HepG2 (cell line): ENCODE measurements around the gene TCF23. TPM values are rescaled to one million over a fixed set of nuclear protein-coding genes. Genes with fewer than 3 reads are reported as not detected.

ENCODE experiments used
- AKAP8 ChIP-seq: sonication (generic); formaldehyde crosslinking; IDR thresholded peaks from 2 replicates; pipeline ENCODE4 v1.5.1; 2020; ENCODE audit warnings: mild to moderate bottlenecking, missing genetic modification reagents
- CBFB ChIP-seq: sonication (generic); formaldehyde crosslinking; IDR thresholded peaks from 2 replicates; pipeline ENCODE4 v1.4.0; 2020; ENCODE audit warnings: missing genetic modification reagents
- HOXA5 ChIP-seq: sonication (generic); formaldehyde crosslinking; IDR thresholded peaks from 2 replicates; pipeline ENCODE4 v1.4.0; 2020; ENCODE audit warnings: missing genetic modification reagents
- HOXA9 ChIP-seq: sonication (generic); formaldehyde crosslinking; IDR thresholded peaks from 2 replicates; pipeline ENCODE4 v1.8.1; 2022; ENCODE audit warnings: missing genetic modification reagents, mild to moderate bottlenecking, moderate library complexity, borderline replicate concordance
- MXD4 ChIP-seq: IDR thresholded peaks from 2 replicates; pipeline ENCODE4 v1.6.1; 2016; ENCODE audit warnings: mild to moderate bottlenecking, missing biosample characterization, missing genetic modification reagents
- MXI1 ChIP-seq: IDR thresholded peaks from 3 replicates; pipeline ENCODE4 v1.6.1; 2012; ENCODE audit warnings: low read depth, low read length, inconsistent platforms, borderline replicate concordance
- NRL ChIP-seq: sonication (generic); formaldehyde crosslinking; IDR thresholded peaks from 2 replicates; pipeline ENCODE4 v1.5.0; 2020; ENCODE audit warnings: missing genetic modification reagents, mild to moderate bottlenecking, moderate library complexity, borderline replicate concordance
- ZNF101 ChIP-seq: sonication (generic); formaldehyde crosslinking; IDR thresholded peaks from 2 replicates; pipeline ENCODE4 v1.4.0; 2020; ENCODE audit warnings: mild to moderate bottlenecking, low read depth, missing genetic modification reagents, borderline replicate concordance
- ZNF547 ChIP-seq: sonication (generic); formaldehyde crosslinking; IDR thresholded peaks from 2 replicates; pipeline ENCODE4 v1.5.1; 2020; ENCODE audit warnings: mild to moderate bottlenecking, missing genetic modification reagents
- ZNF589 ChIP-seq: sonication (generic); formaldehyde crosslinking; conservative IDR thresholded peaks from 2 replicates; pipeline ENCODE4 v1.8.0; 2022; ENCODE audit warnings: mild to moderate bottlenecking, moderate library complexity, missing genetic modification reagents
- ZNF7 ChIP-seq: IDR thresholded peaks from 2 replicates; pipeline ENCODE4 v1.6.1; 2016; ENCODE audit warnings: missing biosample characterization, missing genetic modification reagents
- ZNF703 ChIP-seq: sonication (generic); formaldehyde crosslinking; IDR thresholded peaks from 2 replicates; pipeline ENCODE4 v1.5.1; 2020; ENCODE audit warnings: missing genetic modification reagents, mild to moderate bottlenecking, moderate library complexity, borderline replicate concordance
- ZSCAN20 ChIP-seq: sonication (generic); formaldehyde crosslinking; IDR thresholded peaks from 2 replicates; pipeline ENCODE4 v1.4.0; 2020; ENCODE audit warnings: missing genetic modification reagents, mild to moderate bottlenecking, borderline replicate concordance
- polyA plus RNA-seq, 8 experiments: library from polyadenylated mRNA; depleted of rRNA in 3 of 8; stranded (reverse) in 7 of 8; unstranded in 1 of 8; fragments of >200 nt; fragmentation: Illumina TruSeq in 4 of 8; extraction: Trizol in 4 of 8; gene quantifications; 2 replicates each; pipeline versions ENCODE4 v1.2.1 to v1.2.3, GENCODE V29; 2011 to 2016; ENCODE audit warnings: low read depth in 4 of 8, missing spikeins in 1 of 8, mixed read lengths in 1 of 8; ENCODE audit not compliant: insufficient read depth in 1 of 8
- total RNA-seq, 5 experiments: library from RNA; depleted of rRNA; stranded (reverse); fragments of >200 nt; fragmentation: Illumina TruSeq; extraction: Trizol; gene quantifications; 2 replicates each; pipeline ENCODE4 v1.2.3, GENCODE V29; 2016; ENCODE audit warnings: low read depth in 1 of 5
- TF ChIP-seq, protein P1 (sequence below): sonication (generic); formaldehyde crosslinking; IDR thresholded peaks from 2 replicates; pipeline ENCODE4 v1.5.1; 2020; ENCODE audit warnings: mild to moderate bottlenecking, missing genetic modification reagents
- TF ChIP-seq, protein P2 (sequence below): sonication (generic); IDR thresholded peaks from 2 replicates; pipeline ENCODE4 v1.6.1; 2016; ENCODE audit warnings: low read depth, borderline replicate concordance
- TF ChIP-seq, protein P3 (sequence below): sonication (generic); formaldehyde crosslinking; conservative IDR thresholded peaks from 2 replicates; pipeline ENCODE4 v1.8.0; 2022; ENCODE audit warnings: mild to moderate bottlenecking, moderate library complexity, missing genetic modification reagents
- TF ChIP-seq, protein P4 (sequence below), 2 experiments: sonication (generic) in 1 of 2; formaldehyde crosslinking in 1 of 2; IDR thresholded peaks; 2 replicates each; pipeline versions ENCODE4 v1.6.1 to v1.9.0; 2014 to 2022; ENCODE audit warnings: antibody characterized with exemption in 1 of 2, borderline replicate concordance in 1 of 2, inconsistent platforms in 1 of 2, low read depth in 1 of 2, missing genetic modification reagents in 1 of 2

TCF23 gene
- total and polyA plus RNA-seq, 2 of the 13 experiments (the other 11 are each of a cell fraction or from before 2014, with no cell fraction given): 0.02 to 1.4 TPM

DNA sequence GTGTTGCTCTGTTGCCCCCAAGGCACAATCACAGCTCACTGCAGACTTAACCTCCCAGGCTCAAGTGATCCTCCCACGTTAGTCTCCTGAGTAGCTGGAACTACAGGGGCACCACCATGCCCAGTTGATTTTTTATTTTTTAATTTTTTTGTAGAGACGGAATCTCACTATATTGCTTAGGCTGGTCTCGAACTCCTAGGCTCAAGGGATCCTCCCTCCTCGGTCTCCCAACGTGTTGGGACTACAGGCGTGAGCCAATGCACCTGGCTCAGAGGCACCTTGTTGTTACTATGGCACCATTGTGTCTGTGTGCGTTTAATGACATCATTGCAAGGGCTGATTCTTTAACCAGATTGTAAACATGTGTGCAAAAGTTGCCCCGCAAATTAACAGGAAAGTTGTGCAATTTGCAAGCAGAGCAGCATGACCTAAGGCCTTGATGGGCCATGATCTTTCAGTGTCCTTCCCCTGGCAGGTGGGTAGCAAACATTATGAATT, 22.6 kb downstream of the TCF23 start (continued):
- TF ChIP-seq, protein P1, sequence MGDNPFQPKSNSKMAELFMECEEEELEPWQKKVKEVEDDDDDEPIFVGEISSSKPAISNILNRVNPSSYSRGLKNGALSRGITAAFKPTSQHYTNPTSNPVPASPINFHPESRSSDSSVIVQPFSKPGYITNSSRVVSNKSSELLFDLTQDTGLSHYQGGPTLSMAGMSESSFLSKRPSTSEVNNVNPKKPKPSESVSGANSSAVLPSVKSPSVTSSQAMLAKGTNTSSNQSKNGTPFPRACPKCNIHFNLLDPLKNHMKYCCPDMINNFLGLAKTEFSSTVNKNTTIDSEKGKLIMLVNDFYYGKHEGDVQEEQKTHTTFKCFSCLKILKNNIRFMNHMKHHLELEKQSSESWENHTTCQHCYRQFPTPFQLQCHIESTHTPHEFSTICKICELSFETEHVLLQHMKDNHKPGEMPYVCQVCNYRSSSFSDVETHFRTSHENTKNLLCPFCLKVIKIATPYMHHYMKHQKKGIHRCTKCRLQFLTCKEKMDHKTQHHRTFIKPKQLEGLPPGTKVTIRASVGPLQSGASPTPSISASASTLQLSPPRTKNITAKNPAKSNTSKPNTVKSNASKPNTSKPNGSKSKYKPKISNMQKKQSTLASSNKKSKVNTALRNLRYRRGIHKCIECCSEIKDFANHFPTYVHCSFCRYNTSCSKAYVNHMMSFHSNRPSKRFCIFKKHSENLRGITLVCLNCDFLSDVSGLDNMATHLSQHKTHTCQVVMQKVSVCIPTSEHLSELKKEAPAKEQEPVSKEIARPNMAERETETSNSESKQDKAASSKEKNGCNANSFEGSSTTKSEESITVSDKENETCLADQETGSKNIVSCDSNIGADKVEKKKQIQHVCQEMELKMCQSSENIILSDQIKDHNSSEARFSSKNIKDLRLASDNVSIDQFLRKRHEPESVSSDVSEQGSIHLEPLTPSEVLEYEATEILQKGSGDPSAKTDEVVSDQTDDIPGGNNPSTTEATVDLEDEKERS (CRISPR knock-in tag): no peak; the same call in 1 of the 2 replicates
- TF ChIP-seq MXI1 (peak; percentile 89; the same call in 2 of the 3 replicates), CBFB (peak; percentile 56; the same call in 1 of the 2 replicates), ZNF547 (CRISPR knock-in tag) (peak; percentile 46; the same call in 1 of the 2 replicates), ZNF7 (CRISPR knock-in tag) (no peak; the same call in 1 of the 2 replicates), ZNF703 (CRISPR knock-in tag) (no peak), HOXA9 (no peak), ZNF589 (CRISPR knock-in tag) (0 out of 2 replicates have a peak, but pooled peaks have one; percentile 48), NRL (CRISPR knock-in tag) (no peak), AKAP8 (peak; percentile 53; the same call in 1 of the 2 replicates), ZNF101 (CRISPR knock-in tag) (no peak), MXD4 (CRISPR knock-in tag) (peak; percentile 74), HOXA5 (peak; percentile 95), ZSCAN20 (0 out of 2 replicates have a peak, but pooled peaks have one; percentile 82)
- TF ChIP-seq, protein P2, sequence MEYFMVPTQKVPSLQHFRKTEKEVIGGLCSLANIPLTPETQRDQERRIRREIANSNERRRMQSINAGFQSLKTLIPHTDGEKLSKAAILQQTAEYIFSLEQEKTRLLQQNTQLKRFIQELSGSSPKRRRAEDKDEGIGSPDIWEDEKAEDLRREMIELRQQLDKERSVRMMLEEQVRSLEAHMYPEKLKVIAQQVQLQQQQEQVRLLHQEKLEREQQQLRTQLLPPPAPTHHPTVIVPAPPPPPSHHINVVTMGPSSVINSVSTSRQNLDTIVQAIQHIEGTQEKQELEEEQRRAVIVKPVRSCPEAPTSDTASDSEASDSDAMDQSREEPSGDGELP: peak; percentile 80; the same call in 1 of the 2 replicates
- TF ChIP-seq, protein P3, sequence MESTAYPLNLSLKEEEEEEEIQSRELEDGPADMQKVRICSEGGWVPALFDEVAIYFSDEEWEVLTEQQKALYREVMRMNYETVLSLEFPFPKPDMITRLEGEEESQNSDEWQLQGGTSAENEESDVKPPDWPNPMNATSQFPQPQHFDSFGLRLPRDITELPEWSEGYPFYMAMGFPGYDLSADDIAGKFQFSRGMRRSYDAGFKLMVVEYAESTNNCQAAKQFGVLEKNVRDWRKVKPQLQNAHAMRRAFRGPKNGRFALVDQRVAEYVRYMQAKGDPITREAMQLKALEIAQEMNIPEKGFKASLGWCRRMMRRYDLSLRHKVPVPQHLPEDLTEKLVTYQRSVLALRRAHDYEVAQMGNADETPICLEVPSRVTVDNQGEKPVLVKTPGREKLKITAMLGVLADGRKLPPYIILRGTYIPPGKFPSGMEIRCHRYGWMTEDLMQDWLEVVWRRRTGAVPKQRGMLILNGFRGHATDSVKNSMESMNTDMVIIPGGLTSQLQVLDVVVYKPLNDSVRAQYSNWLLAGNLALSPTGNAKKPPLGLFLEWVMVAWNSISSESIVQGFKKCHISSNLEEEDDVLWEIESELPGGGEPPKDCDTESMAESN (CRISPR knock-in tag): no peak
- TF ChIP-seq, protein P4, sequence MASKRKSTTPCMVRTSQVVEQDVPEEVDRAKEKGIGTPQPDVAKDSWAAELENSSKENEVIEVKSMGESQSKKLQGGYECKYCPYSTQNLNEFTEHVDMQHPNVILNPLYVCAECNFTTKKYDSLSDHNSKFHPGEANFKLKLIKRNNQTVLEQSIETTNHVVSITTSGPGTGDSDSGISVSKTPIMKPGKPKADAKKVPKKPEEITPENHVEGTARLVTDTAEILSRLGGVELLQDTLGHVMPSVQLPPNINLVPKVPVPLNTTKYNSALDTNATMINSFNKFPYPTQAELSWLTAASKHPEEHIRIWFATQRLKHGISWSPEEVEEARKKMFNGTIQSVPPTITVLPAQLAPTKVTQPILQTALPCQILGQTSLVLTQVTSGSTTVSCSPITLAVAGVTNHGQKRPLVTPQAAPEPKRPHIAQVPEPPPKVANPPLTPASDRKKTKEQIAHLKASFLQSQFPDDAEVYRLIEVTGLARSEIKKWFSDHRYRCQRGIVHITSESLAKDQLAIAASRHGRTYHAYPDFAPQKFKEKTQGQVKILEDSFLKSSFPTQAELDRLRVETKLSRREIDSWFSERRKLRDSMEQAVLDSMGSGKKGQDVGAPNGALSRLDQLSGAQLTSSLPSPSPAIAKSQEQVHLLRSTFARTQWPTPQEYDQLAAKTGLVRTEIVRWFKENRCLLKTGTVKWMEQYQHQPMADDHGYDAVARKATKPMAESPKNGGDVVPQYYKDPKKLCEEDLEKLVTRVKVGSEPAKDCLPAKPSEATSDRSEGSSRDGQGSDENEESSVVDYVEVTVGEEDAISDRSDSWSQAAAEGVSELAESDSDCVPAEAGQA (IDR thresholded peaks at IDR 0.05; ENCODE audit: low read depth): peak; percentile 86
- TF ChIP-seq, protein P4 (CRISPR knock-in tag; IDR thresholded peaks at IDR 0.05; ENCODE audit: borderline replicate concordance): no peak
